ENCODE data around the gene VPREB1. TPM values are rescaled to one million over a fixed set of nuclear protein-coding genes. Genes with fewer than 3 reads are reported as not detected.
"Not testable (repeated sequence)": the region's sequence is repeated elsewhere in the genome, so short reads cannot be mapped to it uniquely, and the experiment has no call there.

The VPREB1 gene
- total and polyA plus RNA-seq, 3 experiments from 2014 or later: not detected

GRCh38 chr22:22209080-22209640, 35.4 kb upstream of the VPREB1 start:
- H3K36me3 ChIP-seq (ENCODE audit: insufficient read depth, low read length); H3K9me3 ChIP-seq (ENCODE audit: low read length); CTCF ChIA-PET; H3K27me3 ChIP-seq (ENCODE audit: insufficient read depth, low read length, poor library complexity, severe bottlenecking); DNase-seq; H3K36me3 Mint-ChIP-seq; H3K27me3 Mint-ChIP-seq; POLR2A ChIA-PET; H3K4me3 Mint-ChIP-seq; H3K27ac ChIP-seq (ENCODE audit: low read depth, low read length); H3K4me3 ChIP-seq (ENCODE audit: low read length); H3K9me3 Mint-ChIP-seq: not testable (repeated sequence)
- Mint-ChIP-seq H3K27ac (peak overlapping the region in 1 of 8 donors; percentile 43), H3K4me1 (peaks cover 12 to 33% (median 24%) of the 10 kb centered on the region in 3 donors)
- H3K4me1 ChIP-seq (ENCODE audit: insufficient read depth, low read length): peaks cover 11% of the 10 kb centered on the region

- Mint-ChIP-seq H3K27ac (peak overlapping the region in 7 of 8 donors; percentile 10 to 86 (median 63)), H3K36me3 (no peaks in the 10 kb centered on the region), H3K9me3 (no peaks in the 10 kb centered on the region), H3K4me3 (peak overlapping the region in 4 of 7 donors; percentile 5 to 63 (median 32)), H3K27me3 (no peaks in the 10 kb centered on the region), H3K4me1 (peaks cover 12 to 33% (median 24%) of the 10 kb centered on the region in 3 donors)
- POLR2A ChIA-PET: no interaction called here
- DNase-seq: peak in 3 of 5 donors; percentile 3 to 51 (median 10)
- Histone ChIP-seq H3K9me3 (ENCODE audit: low read length) (no peaks in the 10 kb centered on the region), H3K27me3 (ENCODE audit: insufficient read depth, low read length, poor library complexity, severe bottlenecking) (no peaks in the 10 kb centered on the region), H3K4me3 (ENCODE audit: low read length) (no peak overlapping the region), H3K4me1 (ENCODE audit: insufficient read depth, low read length) (peaks cover 11% of the 10 kb centered on the region), H3K27ac (ENCODE audit: low read depth, low read length) (no peak overlapping the region), H3K36me3 (ENCODE audit: insufficient read depth, low read length) (no peaks in the 10 kb centered on the region)
- CTCF ChIA-PET: interaction anchor here (1.5 to 1.9 kb wide), 2 partner anchors 15 to 25 kb away, joined by 6 to 8 read pairs; no protein-coding TSS in a partner anchor
Measured at GRCh38 chr22:22210375-22210774, 34.2 kb upstream of the VPREB1 start.

- no peak for DNase-seq
- H3K27ac Mint-ChIP-seq: peak overlapping the region in 4 of 8 donors; percentile 62 to 86 (median 64)
- Histone ChIP-seq H3K27me3 (ENCODE audit: insufficient read depth, low read length, poor library complexity, severe bottlenecking) (no peaks in the 10 kb centered on the region), H3K36me3 (ENCODE audit: insufficient read depth, low read length) (no peaks in the 10 kb centered on the region), H3K4me3 (ENCODE audit: low read length) (no peak overlapping the region), H3K4me1 (ENCODE audit: insufficient read depth, low read length) (peaks cover 11% of the 10 kb centered on the region), H3K27ac (ENCODE audit: low read depth, low read length) (no peak overlapping the region), H3K9me3 (ENCODE audit: low read length) (no peaks in the 10 kb centered on the region)
- H3K9me3 Mint-ChIP-seq: no peaks in the 10 kb centered on the region
- H3K36me3 Mint-ChIP-seq: no peaks in the 10 kb centered on the region
- H3K4me3 Mint-ChIP-seq: no peak overlapping the region
- CTCF ChIA-PET: interaction anchor here (1.5 to 1.9 kb wide), 2 partner anchors 16 to 24 kb away, joined by 6 to 8 read pairs; no protein-coding TSS in a partner anchor
- POLR2A ChIA-PET: no interaction called here
- no peaks in the 10 kb centered on the region for H3K27me3 Mint-ChIP-seq
- H3K4me1 Mint-ChIP-seq: peaks cover 12 to 33% (median 24%) of the 10 kb centered on the region in 3 donors
Measured at GRCh38 chr22:22210889-22211833, 33.4 kb upstream of the VPREB1 start.

- H3K27ac ChIP-seq (ENCODE audit: low read depth, low read length): no peak overlapping the region
- no peaks in the 10 kb centered on the region for H3K9me3 Mint-ChIP-seq
- DNase-seq: no peak
- no peaks in the 10 kb centered on the region for H3K36me3 ChIP-seq (ENCODE audit: insufficient read depth, low read length)
- H3K4me1 Mint-ChIP-seq: peaks cover 7 to 24% (median 17%) of the 10 kb centered on the region in 3 donors
- ChIA-PET POLR2A (interaction anchor here (0.6 kb wide), 1 partner anchor 1952 kb away, joined by 3 read pairs; no protein-coding TSS in a partner anchor), CTCF (no interaction called here)
- H3K36me3 Mint-ChIP-seq: no peaks in the 10 kb centered on the region
- H3K9me3 ChIP-seq (ENCODE audit: low read length): no peaks in the 10 kb centered on the region
- H3K4me1 ChIP-seq (ENCODE audit: insufficient read depth, low read length): peaks cover 1% of the 10 kb centered on the region
- H3K27me3 ChIP-seq (ENCODE audit: insufficient read depth, low read length, poor library complexity, severe bottlenecking): no peaks in the 10 kb centered on the region
- H3K27me3 Mint-ChIP-seq: no peaks in the 10 kb centered on the region
- H3K27ac Mint-ChIP-seq: no peak overlapping the region
- no peak overlapping the region for H3K4me3 ChIP-seq (ENCODE audit: low read length)
- no peak overlapping the region for H3K4me3 Mint-ChIP-seq
Measured at GRCh38 chr22:22213231-22213630, 31.4 kb upstream of the VPREB1 start.

- ChIA-PET POLR2A (no interaction called here), CTCF (no interaction called here)
- no peaks in the 10 kb centered on the region for H3K36me3 ChIP-seq (ENCODE audit: insufficient read depth, low read length)
- Mint-ChIP-seq H3K27ac (no peak overlapping the region), H3K27me3 (no peaks in the 10 kb centered on the region), H3K9me3 (no peaks in the 10 kb centered on the region), H3K36me3 (no peaks in the 10 kb centered on the region), H3K4me1 (peaks cover 6 to 13% (median 8%) of the 10 kb centered on the region in 3 donors), H3K4me3 (no peak overlapping the region)
- H3K9me3 ChIP-seq (ENCODE audit: low read length): no peaks in the 10 kb centered on the region
- H3K27me3 ChIP-seq (ENCODE audit: insufficient read depth, low read length, poor library complexity, severe bottlenecking): no peaks in the 10 kb centered on the region
- no peaks in the 10 kb centered on the region for H3K4me1 ChIP-seq (ENCODE audit: insufficient read depth, low read length)
- no peak overlapping the region for H3K4me3 ChIP-seq (ENCODE audit: low read length)
- DNase-seq: no peak
- no peak overlapping the region for H3K27ac ChIP-seq (ENCODE audit: low read depth, low read length)
Measured at GRCh38 chr22:22214819-22215329, 29.7 kb upstream of the VPREB1 start.

GRCh38 chr22:22215659-22216449, 28.7 kb upstream of the VPREB1 start:
- CTCF ChIA-PET: interaction anchor here (1.0 to 1.2 kb wide), 3 partner anchors 20 to 127 kb away, joined by 3 read pairs; no protein-coding TSS in a partner anchor
- no peak for DNase-seq

GRCh38 chr22:22216450-22216959, 28.1 kb upstream of the VPREB1 start:
- H3K9me3 ChIP-seq (ENCODE audit: low read length): no peaks in the 10 kb centered on the region
- no peaks in the 10 kb centered on the region for H3K36me3 ChIP-seq (ENCODE audit: insufficient read depth, low read length)
- H3K4me3 Mint-ChIP-seq: no peak overlapping the region
- CTCF ChIA-PET: interaction anchor here (1.0 to 1.2 kb wide), 3 partner anchors 19 to 126 kb away, joined by 3 read pairs; no protein-coding TSS in a partner anchor
- H3K27ac ChIP-seq (ENCODE audit: low read depth, low read length): no peak overlapping the region
- no peak for DNase-seq
- H3K9me3 Mint-ChIP-seq: no peaks in the 10 kb centered on the region
- peak overlapping the region in 1 of 8 donors; percentile 27 for H3K27ac Mint-ChIP-seq
- no peaks in the 10 kb centered on the region for H3K4me1 Mint-ChIP-seq
- H3K27me3 ChIP-seq (ENCODE audit: insufficient read depth, low read length, poor library complexity, severe bottlenecking): no peaks in the 10 kb centered on the region
- no peaks in the 10 kb centered on the region for H3K36me3 Mint-ChIP-seq
- POLR2A ChIA-PET: no interaction called here
- H3K27me3 Mint-ChIP-seq: no peaks in the 10 kb centered on the region
- no peak overlapping the region for H3K4me3 ChIP-seq (ENCODE audit: low read length)
- no peaks in the 10 kb centered on the region for H3K4me1 ChIP-seq (ENCODE audit: insufficient read depth, low read length)

More at GRCh38 chr22:22215659-22216449, 28.7 kb upstream of the VPREB1 start:
- Histone ChIP-seq H3K4me1 (ENCODE audit: insufficient read depth, low read length) (no peaks in the 10 kb centered on the region), H3K27me3 (ENCODE audit: insufficient read depth, low read length, poor library complexity, severe bottlenecking) (no peaks in the 10 kb centered on the region), H3K4me3 (ENCODE audit: low read length) (no peak overlapping the region), H3K9me3 (ENCODE audit: low read length) (no peaks in the 10 kb centered on the region), H3K27ac (ENCODE audit: low read depth, low read length) (no peak overlapping the region), H3K36me3 (ENCODE audit: insufficient read depth, low read length) (no peaks in the 10 kb centered on the region)
- no peak overlapping the region for H3K27ac Mint-ChIP-seq
- POLR2A ChIA-PET: no interaction called here
- H3K27me3 Mint-ChIP-seq: no peaks in the 10 kb centered on the region
- peaks cover 0 to 4% (median 2%) of the 10 kb centered on the region in 3 donors for H3K4me1 Mint-ChIP-seq
- H3K9me3 Mint-ChIP-seq: no peaks in the 10 kb centered on the region
- H3K36me3 Mint-ChIP-seq: no peaks in the 10 kb centered on the region
- H3K4me3 Mint-ChIP-seq: no peak overlapping the region

Measured in CD8-positive, alpha-beta memory T cell (primary cell).